Retinal pigment epithelial cell (primary cell): ENCODE results near the gene PAX8.
A peak's percentile ranks its signal among the peaks of the same experiment; 100 is the strongest.
"Not testable (repeated sequence)": the region's sequence is repeated elsewhere in the genome, so short reads cannot be mapped to it uniquely, and the experiment has no call there.

Source experiments
- DNase-seq: peaks from one replicate; pipeline ENCODE4 v3.0.0-alpha.2; 2010; ENCODE audit warnings: low read depth
- H3K4me3 ChIP-seq: 2 replicates; pipeline ENCODE4 v1.5.1; 2011; ENCODE audit warnings: mild to moderate bottlenecking, low read length, control low read depth, moderate library complexity
- CTCF ChIP-seq: conservative IDR thresholded peaks from 2 replicates; pipeline ENCODE4 v1.5.1; 2011; ENCODE audit warnings: low read depth, low read length, control low read depth, inconsistent platforms

Gene PAX8

DNA sequence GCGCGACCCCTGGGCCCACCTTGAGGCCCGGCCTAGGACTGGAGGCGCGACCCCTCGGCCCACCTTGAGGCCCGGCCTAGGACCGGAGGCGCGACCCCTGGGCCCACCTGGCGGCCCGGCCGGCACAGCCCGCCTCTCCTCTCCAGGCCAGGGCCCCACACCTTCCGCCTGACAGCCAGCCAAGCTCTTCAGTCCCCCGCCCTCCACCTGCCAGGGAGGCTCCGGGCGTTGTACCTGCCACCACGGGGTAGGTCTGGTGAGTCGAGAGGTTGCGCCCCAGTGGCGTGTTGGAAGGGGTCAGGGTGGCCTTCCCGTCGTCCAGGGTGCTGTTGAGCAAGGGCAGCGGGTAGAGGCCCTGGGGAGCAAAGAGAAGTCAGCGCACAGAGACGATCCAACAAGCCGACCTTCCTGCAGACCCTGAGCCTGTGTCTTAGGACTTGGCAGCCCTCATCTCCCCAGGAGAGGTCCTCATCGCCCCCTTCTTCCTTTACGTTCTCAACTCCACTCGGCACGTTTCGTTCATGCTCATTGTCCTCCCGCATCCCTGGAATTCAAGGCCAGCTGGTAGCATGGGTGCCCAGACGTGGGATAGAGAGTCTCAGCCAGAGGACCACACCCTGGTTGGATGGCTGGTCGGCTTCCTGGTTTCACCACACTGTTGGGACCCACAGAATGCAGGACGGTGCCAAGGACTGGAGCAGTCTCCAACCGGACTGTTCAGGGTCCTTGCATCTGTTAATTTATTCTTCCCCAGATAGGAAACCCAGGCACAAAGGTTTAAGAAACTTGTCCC is 42.2 kb downstream of the PAX8 start:
- no peak for DNase-seq
- H3K4me3 ChIP-seq: no peak overlapping the region
- TF ChIP-seq CTCF: no peak

DNA sequence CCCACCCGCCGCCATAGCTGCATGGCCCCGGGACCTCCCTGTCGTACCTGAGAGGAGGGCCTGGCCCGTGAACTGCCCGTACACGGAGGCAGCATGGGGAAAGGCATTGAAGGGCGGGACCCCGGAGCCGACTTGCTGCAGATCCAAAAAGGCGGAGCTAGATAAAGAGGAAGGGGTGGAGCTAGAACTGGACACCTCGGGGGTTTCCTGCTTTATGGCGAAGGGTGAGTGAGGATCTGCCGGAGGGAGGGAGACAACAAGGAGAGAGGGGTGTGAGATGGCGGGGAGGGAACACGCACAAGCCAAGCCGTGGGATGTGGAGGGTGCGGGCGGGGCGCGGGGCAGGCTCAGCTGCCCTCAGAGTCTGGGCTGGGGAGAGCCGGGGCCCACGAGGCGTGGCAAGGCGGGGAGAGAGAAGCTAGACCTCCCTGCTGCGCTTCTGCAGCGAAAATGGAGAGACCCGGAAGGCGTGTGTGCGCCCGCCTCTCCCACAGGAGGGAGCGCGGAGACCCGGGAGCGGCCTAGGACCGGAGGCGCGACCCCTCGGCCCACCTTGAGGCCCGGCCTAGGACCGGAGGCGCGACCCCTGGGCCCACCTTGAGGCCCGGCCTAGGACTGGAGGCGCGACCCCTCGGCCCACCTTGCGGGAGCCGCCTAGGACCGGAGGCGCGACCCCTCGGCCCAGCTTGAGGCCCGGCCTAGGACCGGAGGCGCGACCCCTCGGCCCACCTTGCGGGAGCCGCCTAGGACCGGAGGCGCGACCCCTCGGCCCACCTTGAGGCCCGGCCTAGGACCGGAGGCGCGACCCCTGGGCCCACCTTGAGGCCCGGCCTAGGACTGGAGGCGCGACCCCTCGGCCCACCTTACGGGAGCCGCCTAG is 43.1 kb downstream of the PAX8 start:
- peak overlapping the region; percentile 40 for H3K4me3 ChIP-seq
- DNase-seq: not testable (repeated sequence)

GRCh38 chr2:113234721-113235346 is 43.9 kb downstream of the PAX8 start:
- no peak for TF ChIP-seq CTCF
- peak overlapping the region; percentile 40 for H3K4me3 ChIP-seq
- no peak for DNase-seq

GRCh38 chr2:113233593-113234550 is 44.8 kb downstream of the PAX8 start:
- no peak for DNase-seq
- no peak overlapping the region for H3K4me3 ChIP-seq
- TF ChIP-seq CTCF: peak; percentile 20

- no peak overlapping the region for H3K4me3 ChIP-seq
- DNase-seq: no peak
- TF ChIP-seq CTCF: no peak
Observed at GRCh38 chr2:113232740-113233139, 46.0 kb downstream of the PAX8 start.

- no peak overlapping the region for H3K4me3 ChIP-seq
- no peak for TF ChIP-seq CTCF
- DNase-seq: no peak
Observed at GRCh38 chr2:113232123-113232522, 46.6 kb downstream of the PAX8 start.
